Measurements from ENCODE around the gene CBFA2T3.

Gene CBFA2T3

GRCh38 chr16:88971371-88972097 is 5.5 kb downstream of the CBFA2T3 start:
- no peak for TF ChIP-seq CTCF (IDR thresholded peaks at IDR 0.05; ENCODE audit: extremely low read depth, missing control alignments)

GRCh38 chr16:88970539-88971065 is 6.4 kb downstream of the CBFA2T3 start:
- TF ChIP-seq CTCF (IDR thresholded peaks at IDR 0.05; ENCODE audit: extremely low read depth, missing control alignments): no peak
- DNase-seq (ENCODE audit: low spot score): no peak

More at GRCh38 chr16:88971371-88972097, 5.5 kb downstream of the CBFA2T3 start:
- peak; percentile 87 for DNase-seq (ENCODE audit: low spot score)

- no peak for TF ChIP-seq CTCF (IDR thresholded peaks at IDR 0.05; ENCODE audit: extremely low read depth, missing control alignments)
Measured at GRCh38 chr16:88970050-88970449, 7.0 kb downstream of the CBFA2T3 start.

GRCh38 chr16:88969361-88969831 is 7.6 kb downstream of the CBFA2T3 start:
- no peak for TF ChIP-seq CTCF (IDR thresholded peaks at IDR 0.05; ENCODE audit: extremely low read depth, missing control alignments)
- peak; percentile 59 for DNase-seq (ENCODE audit: low spot score)

More at GRCh38 chr16:88970050-88970449, 7.0 kb downstream of the CBFA2T3 start:
- DNase-seq (ENCODE audit: low spot score): no peak

- DNase-seq (ENCODE audit: low spot score): peak; percentile 59
- TF ChIP-seq CTCF (IDR thresholded peaks at IDR 0.05; ENCODE audit: extremely low read depth, missing control alignments): no peak
Measured at GRCh38 chr16:88968589-88969280, 8.3 kb downstream of the CBFA2T3 start.

GRCh38 chr16:88967830-88968588 is 9.0 kb downstream of the CBFA2T3 start:
- TF ChIP-seq CTCF (IDR thresholded peaks at IDR 0.05; ENCODE audit: extremely low read depth, missing control alignments): no peak
- peak; percentile 92 for DNase-seq (ENCODE audit: low spot score)

All from GM20000 (cell line).